SK-N-SH treated with all-trans-retinoic acid at 6 μM for 48 hours (cell line): Measurements from ENCODE around the gene MVB12B.

Experiments used
- ATAC-seq: fragments of 200-7000 bp; cut with Tn5 transposase; 3 replicates; pipeline ENCODE4 v1.9.1; 2020; ENCODE audit warnings: mild to moderate bottlenecking, moderate library complexity
- CREB5 ChIP-seq: fragments of 250-450 bp; sonication (Bioruptor Pico); IDR thresholded peaks from 2 replicates; pipeline ENCODE4 v1.5.1; 2020; ENCODE audit warnings: low read depth, mild to moderate bottlenecking, moderate library complexity
- CSRNP3 ChIP-seq: fragments of 250-450 bp; sonication (Bioruptor Pico); IDR thresholded peaks from 2 replicates; pipeline ENCODE4 v1.5.1; 2021; ENCODE audit warnings: mild to moderate bottlenecking, moderate library complexity
- ESRRG ChIP-seq: fragments of 250-450 bp; sonication (Bioruptor Pico); IDR thresholded peaks from 2 replicates; pipeline ENCODE4 v1.6.1; 2021; ENCODE audit warnings: mild to moderate bottlenecking
- GLIS3 ChIP-seq: fragments of 250-450 bp; sonication (Bioruptor Pico); IDR thresholded peaks from 2 replicates; pipeline ENCODE4 v1.5.0; 2020; ENCODE audit warnings: mild to moderate bottlenecking, moderate library complexity
- ISL1 ChIP-seq: fragments of 250-450 bp; sonication (Bioruptor Pico); IDR thresholded peaks from 2 replicates; pipeline ENCODE4 v2.1.2; 2022; ENCODE audit warnings: mild to moderate bottlenecking, moderate library complexity
- PATZ1 ChIP-seq: fragments of 250-450 bp; sonication (Bioruptor Pico); IDR thresholded peaks from 2 replicates; pipeline ENCODE4 v1.8.0; 2020; ENCODE audit warnings: mild to moderate bottlenecking, moderate library complexity, borderline replicate concordance
- POU6F1 ChIP-seq: fragments of 250-450 bp; sonication (Bioruptor Pico); IDR thresholded peaks from 2 replicates; pipeline ENCODE4 v1.8.0; 2021; ENCODE audit warnings: low read depth, mild to moderate bottlenecking, moderate library complexity, borderline replicate concordance
- PPARA ChIP-seq: fragments of 250-450 bp; sonication (Bioruptor Pico); IDR thresholded peaks from 2 replicates; pipeline ENCODE4 v1.5.0; 2020; ENCODE audit warnings: mild to moderate bottlenecking, borderline replicate concordance
- RARB ChIP-seq: fragments of 250-450 bp; sonication (Bioruptor Pico); IDR thresholded peaks from 2 replicates; pipeline ENCODE4 v1.8.0; 2021; ENCODE audit warnings: mild to moderate bottlenecking, moderate library complexity
- SNAI2 ChIP-seq: fragments of 250-450 bp; sonication (Bioruptor Pico); IDR thresholded peaks from 2 replicates; pipeline ENCODE4 v1.5.0; 2020; ENCODE audit warnings: mild to moderate bottlenecking, moderate library complexity
- TCF4 ChIP-seq: fragments of 250-450 bp; sonication (Bioruptor Pico); IDR thresholded peaks from 2 replicates; pipeline ENCODE4 v1.8.0; 2021; ENCODE audit warnings: mild to moderate bottlenecking, moderate library complexity, borderline replicate concordance
- TOX ChIP-seq: fragments of 250-450 bp; sonication (Bioruptor Pico); IDR thresholded peaks from 2 replicates; pipeline ENCODE4 v1.8.0; 2021; ENCODE audit warnings: mild to moderate bottlenecking, moderate library complexity, borderline replicate concordance
- TSHZ2 ChIP-seq: fragments of 250-450 bp; sonication (Bioruptor Pico); IDR thresholded peaks from 2 replicates; pipeline ENCODE4 v1.5.0; 2020; ENCODE audit warnings: mild to moderate bottlenecking, moderate library complexity
- ZC3H10 ChIP-seq: fragments of 250-450 bp; sonication (Bioruptor Pico); IDR thresholded peaks from 2 replicates; pipeline ENCODE4 v1.5.1; 2021; ENCODE audit warnings: mild to moderate bottlenecking, moderate library complexity
- ZFP3 ChIP-seq: fragments of 250-450 bp; sonication (Bioruptor Pico); IDR thresholded peaks from 2 replicates; pipeline ENCODE4 v1.5.0; 2020; ENCODE audit warnings: mild to moderate bottlenecking, moderate library complexity
- ZFP30 ChIP-seq: fragments of 450-650 bp; formaldehyde crosslinking; IDR thresholded peaks from 2 replicates; pipeline ENCODE4 v1.5.0; 2022; ENCODE audit warnings: mild to moderate bottlenecking, moderate library complexity
- ZNF565 ChIP-seq: fragments of 450-650 bp; formaldehyde crosslinking; conservative IDR thresholded peaks from 2 replicates; pipeline ENCODE4 v1.5.0; 2020; ENCODE audit warnings: low read depth, mild to moderate bottlenecking, moderate library complexity
- ZNF8 ChIP-seq: fragments of 450-650 bp; formaldehyde crosslinking; IDR thresholded peaks from 2 replicates; pipeline ENCODE4 v1.5.0; 2020; ENCODE audit warnings: mild to moderate bottlenecking, moderate library complexity

Gene MVB12B

GRCh38 chr9:126494746-126495145 lies 168.1 kb downstream of the MVB12B start:
- no peak for ATAC-seq
- TF ChIP-seq TOX (CRISPR knock-in tag) (no peak), GLIS3 (CRISPR knock-in tag) (no peak)

GRCh38 chr9:126495411-126496180 lies 169.0 kb downstream of the MVB12B start:
- TF ChIP-seq ESRRG (CRISPR knock-in tag) = no peak
- TF ChIP-seq PATZ1 (CRISPR knock-in tag) = no peak
- no peak for TF ChIP-seq CSRNP3 (CRISPR knock-in tag)
- no peak for TF ChIP-seq ZNF565
- TF ChIP-seq PPARA (CRISPR knock-in tag) = no peak
- no peak for TF ChIP-seq CREB5 (CRISPR knock-in tag)
- no peak for TF ChIP-seq TSHZ2
- no peak for TF ChIP-seq ISL1 (CRISPR knock-in tag)
- no peak for TF ChIP-seq GLIS3 (CRISPR knock-in tag)
- TF ChIP-seq RARB = no peak
- TF ChIP-seq ZC3H10 = no peak
- no peak for TF ChIP-seq SNAI2 (CRISPR knock-in tag)
- TF ChIP-seq, all 23 proteins: peak for 0
- no peak for ATAC-seq

- no peak for TF ChIP-seq TCF4 (CRISPR knock-in tag)
- TF ChIP-seq ZNF565 = no peak
- TF ChIP-seq SNAI2 (CRISPR knock-in tag) = no peak
- no peak for TF ChIP-seq ESRRG (CRISPR knock-in tag)
- no peak for TF ChIP-seq ZC3H10
- TF ChIP-seq TOX (CRISPR knock-in tag) = no peak
- TF ChIP-seq ZFP30 (CRISPR knock-in tag) = no peak
- no peak for TF ChIP-seq POU6F1 (CRISPR knock-in tag)
- no peak for TF ChIP-seq ZNF8 (CRISPR knock-in tag)
- TF ChIP-seq CSRNP3 (CRISPR knock-in tag) = no peak
- no peak for TF ChIP-seq PPARA (CRISPR knock-in tag)
- no peak for TF ChIP-seq ZFP3 (CRISPR knock-in tag)
- no peak for TF ChIP-seq RARB
- no peak for TF ChIP-seq GLIS3 (CRISPR knock-in tag)
- TF ChIP-seq, all 23 proteins: peak for 0
- no peak for ATAC-seq
Measured at GRCh38 chr9:126496181-126496576, 169.6 kb downstream of the MVB12B start.
